Measurements from ENCODE around the gene PRPF40B. TPM values are rescaled to one million over a fixed set of nuclear protein-coding genes. Genes with fewer than 3 reads are reported as not detected.

Gene PRPF40B
- total and polyA plus RNA-seq, 9 of the 15 experiments (the other 6 are each of a cell fraction or from before 2014, with no cell fraction given) = 0.55 to 10.6 (median 4.8) TPM

GRCh38 chr12:49672301-49673217 is 49.2 kb downstream of the PRPF40B start:
- H3K4me1 ChIP-seq (replicated peaks in 1 of 2; ENCODE audit: control insufficient read depth in 2 of 2, insufficient read depth in 2 of 2, low read length in 2 of 2) = peaks cover 20 to 40% of the 10 kb centered on the region in 2 experiments
- BruUV-seq (replicated peaks) = no TSS peak
- FAIRE-seq (no peak), ATAC-seq (no peak), DNase-seq (ENCODE audit: extremely low read depth in 1 of 4, low spot score in 3 of 4) (no peak)
- TF ChIP-seq MTA1 (IDR thresholded peaks at IDR 0.05; ENCODE audit: borderline replicate concordance) (no peak), BACH1 (tag; IDR thresholded peaks at IDR 0.05) (0 out of 2 replicates have a peak, but pooled peaks have one; percentile 4)
- H4K20me1 ChIP-seq (replicated peaks; ENCODE audit: control insufficient read depth, insufficient read depth, low read length) = no peaks in the 10 kb centered on the region
- intact Hi-C loops (cut with micrococcal nuclease) (loop anchor here (5.0 kb wide), 1 partner anchor 35 kb away; the partner anchor contains the start of gene FMNL3), in situ Hi-C loops (cut with MboI) (no loop called here)
- peak overlapping the region; percentile 21 to 87 for H3K9ac ChIP-seq (ENCODE audit: insufficient read depth in 1 of 2, low read depth in 2 of 2, low read length in 2 of 2)
- H3K79me2 ChIP-seq (ENCODE audit: control insufficient read depth, insufficient read depth, low read length) = no peaks in the 10 kb centered on the region; the same call in 2 of the 3 replicates
- H2AFZ ChIP-seq (ENCODE audit: low read depth, low read length) = peak overlapping the region; percentile 57; the same call in 1 of the 2 replicates
- H3K27me3 ChIP-seq (ENCODE audit: control insufficient read depth in 2 of 2, insufficient read depth in 2 of 2, low read length in 2 of 2) = no peaks in the 10 kb centered on the region
- 76% methylated on average over 5 of the region's 5 CpGs for WGBS (ENCODE audit: insufficient coverage, low coverage, missing lambda C conversion rate)
- ChIA-PET CTCF (ENCODE audit: low intra/inter-chr PET ratio) (interaction anchor here (0.6 to 1.4 kb wide), 2 partner anchors 35 to 933 kb away, joined by 3 to 8 read pairs; partner anchors contain the start of gene FMNL3), POLR2A (interaction anchor here (0.6 to 3.3 kb wide), 10 partner anchors 7 to 404 kb away, joined by 3 to 16 read pairs (median 6); partner anchors contain the start of gene TMBIM6)
- peak overlapping the region; percentile 61; the same call in 1 of the 3 replicates for H3K27ac ChIP-seq (ENCODE audit: extremely low read depth, low read depth, low read length)
- no peak overlapping the region for H3K4me3 ChIP-seq
- H3K4me2 ChIP-seq (ENCODE audit: insufficient read depth, low read length) = peak overlapping the region; percentile 71; the same call in 1 of the 2 replicates
- no peaks in the 10 kb centered on the region for H3K9me3 ChIP-seq (replicated peaks; ENCODE audit: control insufficient read depth, insufficient read depth, low read depth, low read length)
- no peaks in the 10 kb centered on the region for H3K36me3 ChIP-seq (ENCODE audit: control insufficient read depth, insufficient read depth, low read length)
- no peaks in the 10 kb centered on the region for H3K9me1 ChIP-seq (ENCODE audit: control insufficient read depth, insufficient read depth, low read length)

All from K562 (cell line).